CD14-positive monocyte (primary cell): Measurements from ENCODE around the gene DZIP1. TPM values are rescaled to one million over a fixed set of nuclear protein-coding genes. Genes with fewer than 3 reads are reported as not detected.

ENCODE experiments used
- DNase-seq, 3 donors: peaks; one replicate each; pipeline ENCODE4 v3.0.0-alpha.2; 2011 to 2022
- H2AFZ ChIP-seq: 2 replicates; pipeline ENCODE4 v1.6.0; 2012; ENCODE audit warnings: mild to moderate bottlenecking, low read depth, low read length, inconsistent platforms; ENCODE audit not compliant: insufficient read depth, poor library complexity, severe bottlenecking
- H3K27ac ChIP-seq, 2 donors: 1 replicate in 1 of 2; 2 replicates in 1 of 2; pipeline ENCODE4 v1.5.1; 2012 to 2013; ENCODE audit warnings: low read length in 2 of 2, control low read depth in 1 of 2, inconsistent platforms in 1 of 2, low read depth in 1 of 2, mild to moderate bottlenecking in 1 of 2
- H3K27me3 ChIP-seq, 2 donors: one replicate each; pipeline versions ENCODE4 v1.6.0 to v1.6.1; 2011 to 2013; ENCODE audit warnings: low read length in 2 of 2; ENCODE audit not compliant: control insufficient read depth in 2 of 2, insufficient read depth in 2 of 2
- H3K36me3 ChIP-seq, 2 donors: replicated peaks in 1 of 2; 1 replicate in 1 of 2; 2 replicates in 1 of 2; pipeline versions ENCODE4 v1.5.1 to v1.6.1; 2012 to 2013; ENCODE audit warnings: low read length in 2 of 2, control low read depth in 1 of 2, inconsistent platforms in 1 of 2, mild to moderate bottlenecking in 1 of 2; ENCODE audit not compliant: insufficient read depth in 2 of 2, control insufficient read depth in 1 of 2
- H3K4me1 ChIP-seq, 2 donors: 1 replicate in 1 of 2; 2 replicates in 1 of 2; pipeline versions ENCODE4 v1.5.1 to v1.6.1; 2012 to 2013; ENCODE audit warnings: low read length in 2 of 2, control low read depth in 1 of 2, inconsistent platforms in 1 of 2, mild to moderate bottlenecking in 1 of 2, moderate library complexity in 1 of 2; ENCODE audit not compliant: insufficient read depth in 2 of 2, control insufficient read depth in 1 of 2
- H3K4me2 ChIP-seq: replicated peaks from 2 replicates; pipeline ENCODE3; 2012; ENCODE audit warnings: low read length, moderate library complexity, mild to moderate bottlenecking; ENCODE audit not compliant: poor library complexity, severe bottlenecking; ENCODE audit errors: extremely low read depth
- H3K4me3 ChIP-seq, 3 experiments: fragments of 200-600 bp in 1 of 3; sonication (generic) in 1 of 3; replicated peaks in 1 of 3; 1 replicate in 2 of 3; 2 replicates in 1 of 3; pipeline ENCODE4 v1.5.1; 2011 to 2013; ENCODE audit warnings: low read length in 3 of 3, mild to moderate bottlenecking in 3 of 3, control low read depth in 2 of 3, low read depth in 2 of 3, inconsistent platforms in 1 of 3, moderate library complexity in 1 of 3
- H3K79me2 ChIP-seq: 2 replicates; pipeline ENCODE4 v1.6.0; 2012; ENCODE audit warnings: mild to moderate bottlenecking, control low read depth, inconsistent platforms, low read length, moderate library complexity; ENCODE audit not compliant: insufficient read depth
- H3K9ac ChIP-seq: 2 replicates; pipeline ENCODE4 v1.6.0; 2017; ENCODE audit warnings: low read length, mild to moderate bottlenecking; ENCODE audit not compliant: insufficient read depth, poor library complexity, severe bottlenecking
- H3K9me3 ChIP-seq, 2 donors: replicated peaks in 1 of 2; 1 replicate in 1 of 2; 2 replicates in 1 of 2; pipeline versions ENCODE4 v1.5.1 to v1.6.1; 2012 to 2013; ENCODE audit warnings: low read length in 2 of 2, control low read depth in 1 of 2; ENCODE audit not compliant: control insufficient read depth in 1 of 2, insufficient read depth in 1 of 2
- H4K20me1 ChIP-seq: 2 replicates; pipeline ENCODE4 v1.6.0; 2012; ENCODE audit warnings: mild to moderate bottlenecking, low read length, control low read depth, moderate library complexity; ENCODE audit not compliant: insufficient read depth
- H3K27ac Mint-ChIP-seq, 7 donors: one replicate each; pipeline ENCODE4 v1.8.0; 2020; ENCODE audit warnings: mild to moderate bottlenecking in 7 of 7, mixed read lengths in 7 of 7, moderate library complexity in 6 of 7, inconsistent platforms in 2 of 7
- H3K27me3 Mint-ChIP-seq, 3 donors: one replicate each; pipeline ENCODE4 v1.8.0; 2021 to 2022; ENCODE audit warnings: low read depth in 3 of 3, mild to moderate bottlenecking in 3 of 3, mixed read lengths in 3 of 3, moderate library complexity in 3 of 3, inconsistent platforms in 1 of 3
- H3K36me3 Mint-ChIP-seq, 2 donors: one replicate each; pipeline ENCODE4 v1.8.0; 2020; ENCODE audit warnings: mixed read lengths in 2 of 2, inconsistent platforms in 1 of 2, mild to moderate bottlenecking in 1 of 2
- H3K4me1 Mint-ChIP-seq: one replicate; pipeline ENCODE4 v1.8.0; 2020; ENCODE audit warnings: mild to moderate bottlenecking, mixed read lengths
- H3K4me3 Mint-ChIP-seq, 2 donors: one replicate each; pipeline ENCODE4 v1.8.0; 2020; ENCODE audit warnings: mild to moderate bottlenecking in 2 of 2, mixed read lengths in 2 of 2, moderate library complexity in 1 of 2
- H3K9me3 Mint-ChIP-seq, 7 donors: one replicate each; pipeline ENCODE4 v1.8.0; 2020 to 2022; ENCODE audit warnings: mixed read lengths in 7 of 7, mild to moderate bottlenecking in 6 of 7, moderate library complexity in 6 of 7, inconsistent platforms in 2 of 7
- CTCF ChIP-seq: fragments of 200-600 bp; IDR thresholded peaks from one replicate; pipeline ENCODE4 v1.8.0; 2022; ENCODE audit warnings: antibody characterized with exemption, mild to moderate bottlenecking
- WGBS: methylation state at CpG from one replicate; pipeline ENCODE4 v1.1.5; 2013; ENCODE audit warnings: missing lambda C conversion rate; ENCODE audit not compliant: insufficient coverage; 5-methylcytosine and 5-hydroxymethylcytosine counted together
- intact Hi-C, 2 donors: fragments of 100-400 bp; cut with micrococcal nuclease; formaldehyde crosslinking; loops; one replicate each; pipeline versions ENCODE4 v1.15.0 to v1.15.1; 2023
- polyA plus RNA-seq, 3 donors: library from polyadenylated mRNA; depleted of rRNA in 1 of 3; unstranded in 2 of 3; stranded (reverse) in 1 of 3; fragments of 300-500 nt in 2 of 3; fragments of >200 nt in 1 of 3; fragmentation: Illumina TruSeq in 2 of 3; gene quantifications; 1 replicate in 2 of 3; 2 replicates in 1 of 3; pipeline ENCODE4 v1.2.3, GENCODE V29; 2012 to 2021

DZIP1 gene
- polyA plus RNA-seq, 3 donors, result not detected

- TF ChIP-seq CTCF, result peak; percentile 80
- Mint-ChIP-seq H3K27ac (no peak overlapping the region), H3K9me3 (peaks cover 2 to 6% (median 3%) of the 10 kb centered on the region in 7 donors), H3K27me3 (peaks cover 0 to 2% (median 0%) of the 10 kb centered on the region in 3 donors), H3K4me1 (peaks cover 14% of the 10 kb centered on the region), H3K36me3 (no peaks in the 10 kb centered on the region), H3K4me3 (no peak overlapping the region)
- H3K4me3 ChIP-seq, result no peak overlapping the region
- no peaks in the 10 kb centered on the region for H3K79me2 ChIP-seq
- no peaks in the 10 kb centered on the region for H3K27me3 ChIP-seq
- peak; percentile 45 to 57 (median 45) for DNase-seq
- H3K27ac ChIP-seq, result no peak overlapping the region
- intact Hi-C loops, result loop anchor here (5.0 kb wide), 1 partner anchor 208 kb away; no protein-coding TSS in a partner anchor
- H3K9me3 ChIP-seq, result no peaks in the 10 kb centered on the region
- H3K9ac ChIP-seq, result no peak overlapping the region
- WGBS, result 50% methylated on average over 2 of the region's 5 CpGs
- H3K4me2 ChIP-seq, result no peak overlapping the region
- H3K4me1 ChIP-seq, result peaks cover 10 to 11% of the 10 kb centered on the region in 2 donors
- no peak overlapping the region for H2AFZ ChIP-seq
- no peaks in the 10 kb centered on the region for H3K36me3 ChIP-seq
- H4K20me1 ChIP-seq, result no peaks in the 10 kb centered on the region
These were observed 20.5 kb downstream of the DZIP1 start for GRCh38 chr13:95624020-95624419.

- 0% methylated on average over 1 of the region's 5 CpGs for WGBS
- TF ChIP-seq CTCF, result no peak
- peaks cover 14% of the 10 kb centered on the region for H3K4me1 Mint-ChIP-seq
- Histone ChIP-seq H3K27ac (no peak overlapping the region), H3K27me3 (no peaks in the 10 kb centered on the region), H3K4me3 (no peak overlapping the region), H3K4me1 (peaks cover 10 to 11% of the 10 kb centered on the region in 2 donors), H3K79me2 (no peaks in the 10 kb centered on the region), H3K36me3 (no peaks in the 10 kb centered on the region), H3K4me2 (no peak overlapping the region), H3K9ac (no peak overlapping the region), H2AFZ (no peak overlapping the region), H3K9me3 (no peaks in the 10 kb centered on the region), H4K20me1 (no peaks in the 10 kb centered on the region)
- no peak overlapping the region for H3K4me3 Mint-ChIP-seq
- H3K27ac Mint-ChIP-seq, result peak overlapping the region in 1 of 7 donors; percentile 3
- peaks cover 0 to 2% (median 0%) of the 10 kb centered on the region in 3 donors for H3K27me3 Mint-ChIP-seq
- peaks cover 2 to 6% (median 3%) of the 10 kb centered on the region in 7 donors for H3K9me3 Mint-ChIP-seq
- DNase-seq, result no peak
- intact Hi-C loops, result loop anchor here (5.0 kb wide), 1 partner anchor 209 kb away; no protein-coding TSS in a partner anchor
- H3K36me3 Mint-ChIP-seq, result no peaks in the 10 kb centered on the region
These were observed 21.4 kb downstream of the DZIP1 start for GRCh38 chr13:95623141-95623540.
